T47D (cell line): Measurements from ENCODE around the gene DSCAML1.

ENCODE experiments used
- DNase-seq, 2 experiments: peaks; one replicate each; pipeline versions ENCODE4 v3.0.0 to v3.0.0-alpha.2; 2011 to 2012; ENCODE audit warnings: low read depth in 1 of 2, low spot score in 1 of 2
- JUND ChIP-seq: IDR thresholded peaks from 2 replicates; pipeline ENCODE4 v1.6.1; 2012; ENCODE audit warnings: low read depth
- in situ Hi-C: cut with HindIII; loops from 2 replicates; pipeline ENCODE4 v1.10.0; 2016; ENCODE audit warnings: low sequenced_read_pairs, low pct_unique_long_range_greater_than_20kb

Gene DSCAML1

DNA sequence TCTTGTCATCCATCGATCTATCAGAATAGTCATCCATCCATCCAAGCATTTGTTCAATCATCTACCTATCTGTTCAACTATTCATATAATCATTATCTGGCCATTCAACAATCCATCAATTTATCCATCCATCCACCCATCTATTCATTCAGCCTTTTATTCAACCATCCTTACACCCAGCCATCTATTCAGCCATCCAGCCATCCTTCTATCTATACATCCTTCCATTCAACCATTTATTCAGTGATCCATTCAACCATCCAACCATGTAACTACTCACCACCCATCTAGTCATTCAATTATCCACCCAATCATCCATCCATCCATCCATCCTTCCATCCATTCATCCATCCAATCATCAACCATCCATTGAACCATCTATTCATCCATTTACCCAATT, 362.5 kb downstream of the DSCAML1 start:
- DNase-seq, result no peak
- in situ Hi-C loops, result loop anchor here (25.0 kb wide), 1 partner anchor 378 kb away; the partner anchor contains the start of gene FXYD2
- no peak for TF ChIP-seq JUND

DNA sequence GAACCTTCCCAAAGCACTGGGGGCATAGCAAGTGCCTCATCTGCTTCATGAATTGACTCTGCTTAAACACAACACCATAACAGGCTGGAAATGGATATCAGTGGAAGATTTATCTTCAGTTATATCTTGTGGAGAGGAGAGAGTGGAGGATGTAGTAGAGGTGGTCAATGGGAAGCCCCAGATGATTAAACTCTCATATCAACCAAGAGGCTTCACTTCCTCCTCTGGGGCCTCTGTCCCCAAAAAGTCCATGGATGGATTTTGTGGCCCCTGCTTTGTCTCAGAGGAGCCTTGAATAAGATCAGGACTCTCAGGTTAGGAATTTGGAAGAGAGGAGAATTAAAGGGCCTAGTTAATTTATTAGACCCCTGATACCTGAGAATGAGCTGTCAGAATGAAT, 363.3 kb downstream of the DSCAML1 start:
- DNase-seq, result no peak
- in situ Hi-C loops, result loop anchor here (25.0 kb wide), 1 partner anchor 379 kb away; the partner anchor contains the start of gene FXYD2
- TF ChIP-seq JUND, result no peak

DNA sequence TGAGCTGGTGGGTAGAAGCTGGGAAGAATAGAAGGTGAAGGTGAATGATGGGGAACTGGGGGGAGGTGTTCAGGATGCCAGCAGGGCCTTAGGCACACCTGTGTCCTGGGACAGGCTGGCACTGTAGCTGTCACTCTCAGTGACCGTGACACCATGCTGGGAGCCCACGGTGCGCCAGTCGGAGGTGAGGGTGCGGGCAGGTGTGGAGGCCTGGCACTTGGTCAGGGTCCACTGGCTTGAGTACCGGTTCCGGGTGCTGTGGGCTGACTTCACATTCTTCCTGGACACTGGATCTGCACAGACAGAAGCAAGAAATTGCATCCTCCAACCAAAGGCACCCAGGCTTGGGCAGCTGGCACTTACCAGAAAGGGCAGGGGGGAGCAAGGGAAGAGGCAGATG, 365.6 kb downstream of the DSCAML1 start:
- no peak for TF ChIP-seq JUND
- DNase-seq, result no peak
- in situ Hi-C loops, result loop anchor here (25.0 kb wide), 1 partner anchor 381 kb away; the partner anchor contains the start of gene FXYD2

DNA sequence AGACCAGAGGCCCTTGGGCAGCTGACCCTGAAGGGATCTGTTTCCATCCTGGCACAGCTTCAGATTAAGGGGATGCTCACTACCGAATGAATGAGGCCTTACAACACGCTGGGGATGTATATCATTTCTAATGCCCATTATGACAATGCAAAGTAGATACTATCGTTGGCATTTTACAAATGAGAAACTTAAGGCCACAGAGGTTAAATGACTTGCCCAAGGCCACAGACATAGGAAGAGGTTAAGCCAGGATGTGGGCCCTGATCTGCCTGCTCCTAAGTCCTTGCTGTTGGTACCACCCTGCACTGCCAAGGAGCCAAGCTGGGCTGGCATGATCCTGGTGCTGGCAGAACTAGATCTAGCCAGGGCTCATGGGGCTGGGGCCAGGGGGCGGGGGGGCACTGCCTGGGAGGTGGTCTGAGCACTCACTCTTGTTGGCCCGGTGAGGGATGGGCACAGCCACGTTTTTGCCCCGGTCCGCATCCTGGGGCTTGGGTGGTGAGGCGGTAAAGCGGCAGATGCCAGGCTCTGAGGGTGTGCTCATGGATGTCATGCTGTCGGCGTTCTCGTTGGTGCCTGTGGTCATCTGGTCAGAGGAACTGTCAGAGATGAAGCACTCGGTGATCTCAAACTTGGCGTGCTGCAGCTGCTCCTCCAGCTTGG, 366.6 kb downstream of the DSCAML1 start:
- in situ Hi-C loops, result loop anchor here (25.0 kb wide), 1 partner anchor 382 kb away; the partner anchor contains the start of gene FXYD2
- no peak for TF ChIP-seq JUND
- DNase-seq, result no peak

DNA sequence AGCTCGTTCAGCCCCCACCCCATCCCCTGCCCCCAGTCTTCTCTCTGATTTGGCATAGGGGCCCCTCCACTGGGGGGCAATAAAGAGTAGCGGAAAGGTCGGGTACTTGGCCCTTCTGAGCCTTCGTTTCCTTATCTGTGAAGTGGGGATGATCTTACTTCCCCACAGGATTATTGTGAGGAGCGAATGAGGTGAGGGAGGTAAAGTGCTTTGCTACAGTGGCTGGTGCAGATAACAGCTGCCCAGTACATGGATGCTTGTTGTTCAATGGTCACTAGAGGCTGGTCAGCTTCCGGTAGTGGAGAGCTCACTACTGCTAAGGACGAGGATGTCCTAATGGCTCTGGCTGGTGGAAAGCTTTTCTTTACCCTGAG, 368.2 kb downstream of the DSCAML1 start:
- in situ Hi-C loops, result loop anchor here (25.0 kb wide), 1 partner anchor 383 kb away; the partner anchor contains the start of gene FXYD2
- no peak for TF ChIP-seq JUND
- no peak for DNase-seq

DNA sequence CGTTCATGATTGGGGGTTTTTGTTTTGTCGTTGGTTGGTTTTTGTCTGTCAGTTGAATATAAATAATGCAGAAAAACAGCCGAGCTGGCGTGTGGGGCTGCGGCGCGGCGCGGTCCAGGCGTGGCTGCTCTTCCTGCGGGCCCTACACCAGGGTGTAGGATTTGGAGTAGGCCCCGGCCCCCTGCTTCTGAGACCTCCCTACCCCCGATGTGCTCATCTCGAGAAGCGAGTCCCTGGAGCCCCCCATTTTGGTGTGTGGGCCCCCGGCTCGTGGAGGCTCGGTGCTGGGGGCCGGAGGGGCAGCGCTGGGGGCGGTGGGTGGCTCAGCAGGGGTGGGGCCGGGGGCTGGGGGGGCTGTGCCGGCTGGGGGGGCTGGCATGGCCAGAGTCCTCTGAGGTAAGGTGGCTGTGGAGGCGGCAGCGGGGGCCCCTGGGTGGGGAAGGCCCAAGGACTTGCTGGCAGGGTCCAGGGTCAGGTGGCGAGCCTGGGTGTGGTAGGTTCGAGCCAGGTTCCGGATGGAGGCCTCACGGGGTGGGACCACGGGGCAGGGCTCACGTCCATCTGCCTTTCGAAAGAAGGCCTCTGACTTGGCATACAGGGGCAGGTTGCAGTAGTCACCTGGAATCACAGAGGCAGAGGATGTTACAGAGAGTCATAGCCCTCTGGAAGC, 368.7 kb downstream of the DSCAML1 start:
- in situ Hi-C loops, result loop anchor here (25.0 kb wide), 1 partner anchor 384 kb away; the partner anchor contains the start of gene FXYD2
- DNase-seq, result no peak
- no peak for TF ChIP-seq JUND

DNA sequence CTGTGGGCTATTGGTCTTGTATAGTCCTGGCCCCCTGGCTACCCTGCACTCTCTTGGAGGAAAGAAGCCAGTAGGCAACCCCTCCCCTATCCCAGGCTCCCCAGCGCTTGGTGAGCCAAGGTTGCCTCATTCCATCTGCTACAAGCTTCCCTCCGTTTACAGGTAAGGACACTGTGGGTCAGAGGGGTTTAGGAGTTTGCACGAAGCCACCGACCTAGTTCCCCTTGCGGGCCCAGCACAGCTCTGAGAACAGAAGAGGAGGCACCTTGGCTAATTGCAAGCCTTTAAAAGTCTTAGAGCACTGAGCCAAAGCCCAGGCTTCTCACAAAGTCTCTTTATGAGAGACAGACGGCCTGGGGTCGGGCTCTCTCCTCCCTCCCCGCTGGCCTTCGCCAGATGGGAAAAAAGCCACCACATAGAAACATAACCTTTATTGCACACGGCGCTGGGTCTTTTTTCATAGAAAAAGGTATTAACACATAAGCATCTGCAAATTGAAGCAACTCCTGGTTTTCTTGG, 369.6 kb downstream of the DSCAML1 start:
- no peak for TF ChIP-seq JUND
- in situ Hi-C loops, result loop anchor here (25.0 kb wide), 1 partner anchor 385 kb away; the partner anchor contains the start of gene FXYD2
- no peak for DNase-seq

DNA sequence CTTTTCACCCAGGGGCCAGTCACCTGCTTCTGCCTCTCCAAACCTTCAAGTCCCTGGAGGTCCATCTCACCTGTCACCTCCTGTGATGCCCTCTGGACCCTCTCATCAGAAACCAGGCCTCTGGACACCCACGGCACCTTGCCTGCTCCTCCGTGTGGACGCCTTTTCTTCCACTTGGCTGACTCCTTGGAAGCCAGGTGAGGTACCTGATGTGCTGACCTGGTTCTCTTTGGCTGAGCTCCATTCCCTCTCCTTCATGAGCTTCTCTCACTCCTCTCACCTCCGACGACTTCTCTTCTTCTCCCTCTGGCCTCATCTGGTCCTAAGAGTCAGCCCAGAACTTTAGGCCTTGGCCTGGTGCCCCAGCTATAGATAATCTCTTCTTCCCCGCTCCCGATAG, 370.1 kb downstream of the DSCAML1 start:
- in situ Hi-C loops, result loop anchor here (25.0 kb wide), 1 partner anchor 385 kb away; the partner anchor contains the start of gene FXYD2
- DNase-seq, result no peak

DNA sequence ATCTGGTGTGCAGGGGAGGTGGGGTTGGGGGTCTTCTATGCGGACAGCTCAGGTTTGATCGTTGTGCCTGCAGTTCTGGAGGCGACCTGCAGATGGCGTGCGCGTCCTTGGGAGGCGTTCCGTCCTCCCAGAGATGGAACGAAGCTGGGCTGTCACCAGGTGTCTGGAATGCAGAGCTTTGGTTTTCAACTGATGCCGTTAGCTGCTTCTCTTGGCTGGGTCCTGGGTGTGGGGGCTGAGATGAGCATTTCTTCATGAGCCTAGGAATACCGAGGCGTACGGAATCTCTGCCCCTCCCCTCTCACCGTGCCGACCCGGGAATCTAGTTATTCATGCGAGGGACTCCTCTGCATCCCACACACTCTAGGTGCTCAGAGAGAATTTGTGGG, 370.7 kb downstream of the DSCAML1 start:
- peak; percentile 78 to 90 for DNase-seq
- no peak for TF ChIP-seq JUND
- in situ Hi-C loops, result loop anchor here (25.0 kb wide), 1 partner anchor 386 kb away; the partner anchor contains the start of gene FXYD2

More for the DNA sequence above, 370.1 kb downstream of the DSCAML1 start:
- no peak for TF ChIP-seq JUND

DNA sequence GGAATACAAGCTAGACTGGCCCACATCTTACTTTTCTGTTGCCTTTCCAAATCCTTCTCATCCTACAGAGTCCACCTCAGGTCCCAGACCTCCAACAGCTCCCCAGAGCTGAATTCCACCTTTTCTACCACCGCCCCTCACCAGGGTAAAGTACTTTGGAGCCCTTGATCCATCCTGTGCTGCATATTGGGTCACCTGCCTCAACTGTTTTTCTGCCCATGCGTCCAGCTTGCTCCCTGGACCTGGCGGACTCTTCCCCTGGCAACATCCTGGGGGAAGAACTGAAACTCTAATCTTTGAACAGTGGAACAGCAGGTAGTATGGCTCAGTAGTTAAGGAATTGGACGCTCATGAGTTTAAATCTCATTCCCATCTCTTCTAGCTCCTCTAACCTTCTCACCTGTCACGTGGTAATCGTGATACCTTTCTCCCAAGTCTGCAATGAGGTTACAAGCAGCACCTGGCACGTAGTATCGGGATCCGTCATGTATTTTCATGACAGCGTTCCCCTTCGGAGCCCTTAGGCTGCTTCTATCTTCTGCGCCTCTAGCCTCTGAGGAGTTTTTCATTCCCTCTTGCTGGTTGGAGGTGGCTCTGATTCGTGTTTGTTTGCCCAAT, 371.2 kb downstream of the DSCAML1 start:
- TF ChIP-seq JUND, result no peak
- in situ Hi-C loops, result loop anchor here (25.0 kb wide), 1 partner anchor 387 kb away; the partner anchor contains the start of gene FXYD2
- DNase-seq, result no peak

DNA sequence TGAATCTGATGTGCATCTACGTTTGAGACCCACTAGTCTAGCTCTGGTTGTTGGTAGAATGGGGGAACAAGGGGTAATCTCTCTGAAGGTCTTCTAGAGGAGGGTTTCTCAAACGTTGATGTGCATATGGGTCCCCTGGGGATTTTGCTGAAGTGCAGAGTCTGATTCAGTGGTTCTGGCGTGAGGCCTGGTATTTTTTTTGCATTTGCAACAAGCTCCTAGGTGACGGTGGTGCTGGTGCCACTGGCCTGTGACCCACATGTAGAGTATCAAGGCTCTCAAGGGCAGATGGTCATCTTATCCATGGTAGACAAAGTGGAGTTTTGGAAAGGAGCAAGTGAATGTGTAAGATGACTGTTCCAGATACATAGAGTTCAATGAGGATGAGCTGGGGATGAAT, 372.2 kb downstream of the DSCAML1 start:
- DNase-seq, result no peak
- TF ChIP-seq JUND, result no peak
- in situ Hi-C loops, result loop anchor here (25.0 kb wide), 1 partner anchor 388 kb away; the partner anchor contains the start of gene FXYD2

DNA sequence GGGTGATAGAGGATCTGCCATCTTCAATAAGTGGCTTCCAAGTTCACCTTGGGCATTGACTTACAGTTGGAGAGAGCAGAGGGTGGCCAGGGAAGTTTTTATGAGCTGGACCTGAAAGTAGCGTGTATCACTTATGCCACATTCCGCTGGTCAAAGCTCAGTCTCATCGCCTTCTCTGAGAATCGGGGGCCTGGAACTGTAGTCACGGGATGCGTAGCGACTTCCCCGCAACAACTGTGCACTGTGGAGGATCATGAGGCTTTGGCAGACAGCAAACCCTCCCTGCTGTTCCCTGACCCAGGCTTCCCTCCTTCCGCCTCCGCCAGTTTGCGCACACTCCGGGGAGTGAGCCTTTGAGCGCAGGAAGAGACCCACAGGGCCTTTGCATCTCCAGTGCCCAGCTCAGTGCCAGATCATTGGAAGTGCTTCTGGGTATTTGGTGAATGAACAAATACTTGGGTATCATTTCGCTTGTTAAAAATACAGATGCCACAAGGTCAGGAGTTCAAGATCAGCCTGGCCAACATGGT, 373.9 kb downstream of the DSCAML1 start:
- TF ChIP-seq JUND, result no peak
- DNase-seq, result no peak
- in situ Hi-C loops, result no loop called here
